Upper lobe of right lung (tissue), 1 donor: ENCODE results near the gene PLN. TPM values are rescaled to one million over a fixed set of nuclear protein-coding genes. Genes with fewer than 3 reads are reported as not detected.

Experiments
- ATAC-seq: fragments of 200-7000 bp; cut with Tn5 transposase; one replicate; pipeline ENCODE4 v1.9.1; 2020; ENCODE audit warnings: mild to moderate bottlenecking, moderate library complexity
- DNase-seq: peaks from one replicate; pipeline ENCODE4 v3.0.0-alpha.2; 2020
- H3K27ac ChIP-seq: fragments of 200-600 bp; one replicate; pipeline ENCODE4 v1.8.0; 2022
- H3K27me3 ChIP-seq: fragments of 200-600 bp; one replicate; pipeline ENCODE4 v1.8.0; 2022; ENCODE audit warnings: mild to moderate bottlenecking
- H3K36me3 ChIP-seq: fragments of 200-600 bp; one replicate; pipeline ENCODE4 v1.8.0; 2022
- H3K4me1 ChIP-seq: fragments of 200-600 bp; one replicate; pipeline ENCODE4 v1.8.0; 2022
- H3K4me3 ChIP-seq: fragments of 200-600 bp; one replicate; pipeline ENCODE4 v1.8.0; 2022; ENCODE audit warnings: mild to moderate bottlenecking
- H3K9me3 ChIP-seq: fragments of 200-600 bp; one replicate; pipeline ENCODE4 v1.8.0; 2022
- intact Hi-C: fragments of 100-400 bp; cut with DNase I; formaldehyde crosslinking; loops from one replicate; pipeline ENCODE4 v1.11.0; 2022
- total RNA-seq: library from RNA; stranded (reverse); fragmentation: NEBNext Ultra II Directional; extraction: Animal tissue kit (Norgen Biotek cat#: 25700); gene quantifications from one replicate; pipeline ENCODE4 v1.2.1, GENCODE V29; 2021
- TF ChIP-seq, protein P1 (sequence below): fragments of 200-600 bp; IDR thresholded peaks from one replicate; pipeline ENCODE4 v1.8.0; 2022; ENCODE audit warnings: antibody characterized with exemption
- donor health status: DM: no; HTN: yes; CAD: no; lungs with severe emphysema.

The PLN gene
- total RNA-seq, 1 donor from 2014 or later, result 5.8 TPM

DNA sequence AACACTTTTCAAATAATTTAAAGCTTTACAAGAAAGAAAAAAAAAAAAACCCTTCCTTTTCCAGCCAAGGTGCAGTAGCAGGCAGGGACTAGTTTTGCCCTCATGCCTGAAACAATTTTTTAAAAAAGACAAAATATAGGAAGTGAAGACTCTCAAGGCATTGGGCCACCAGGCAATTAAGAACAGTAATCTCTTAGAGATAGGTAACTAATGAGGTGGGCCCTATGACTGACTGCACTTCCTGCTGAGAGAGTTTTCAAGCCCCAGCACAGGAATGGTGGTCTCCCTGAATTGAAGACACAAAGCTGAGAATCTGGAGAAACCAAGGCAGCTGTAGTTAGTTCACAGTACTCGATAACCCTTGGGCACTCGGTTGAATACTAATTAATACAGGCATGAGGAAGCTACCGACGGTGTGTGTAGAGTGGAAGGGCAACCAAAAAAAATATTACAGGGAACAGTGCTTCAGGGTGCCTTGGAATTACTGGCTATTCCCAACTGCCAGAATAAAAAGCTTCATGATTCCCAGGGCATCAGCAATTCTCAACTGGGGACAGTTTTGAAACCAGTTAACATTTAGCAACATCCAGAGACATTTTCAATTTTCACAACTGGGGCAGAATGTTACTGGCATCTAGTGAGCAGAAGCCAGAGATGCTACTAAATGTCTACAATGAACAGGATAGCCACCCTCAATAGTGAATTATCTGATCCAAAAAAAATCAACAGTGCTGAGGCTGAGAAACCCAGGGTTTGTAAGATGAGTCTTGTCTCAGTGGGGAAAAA lies 36.0 kb upstream of the PLN start:
- TF ChIP-seq, protein P1, sequence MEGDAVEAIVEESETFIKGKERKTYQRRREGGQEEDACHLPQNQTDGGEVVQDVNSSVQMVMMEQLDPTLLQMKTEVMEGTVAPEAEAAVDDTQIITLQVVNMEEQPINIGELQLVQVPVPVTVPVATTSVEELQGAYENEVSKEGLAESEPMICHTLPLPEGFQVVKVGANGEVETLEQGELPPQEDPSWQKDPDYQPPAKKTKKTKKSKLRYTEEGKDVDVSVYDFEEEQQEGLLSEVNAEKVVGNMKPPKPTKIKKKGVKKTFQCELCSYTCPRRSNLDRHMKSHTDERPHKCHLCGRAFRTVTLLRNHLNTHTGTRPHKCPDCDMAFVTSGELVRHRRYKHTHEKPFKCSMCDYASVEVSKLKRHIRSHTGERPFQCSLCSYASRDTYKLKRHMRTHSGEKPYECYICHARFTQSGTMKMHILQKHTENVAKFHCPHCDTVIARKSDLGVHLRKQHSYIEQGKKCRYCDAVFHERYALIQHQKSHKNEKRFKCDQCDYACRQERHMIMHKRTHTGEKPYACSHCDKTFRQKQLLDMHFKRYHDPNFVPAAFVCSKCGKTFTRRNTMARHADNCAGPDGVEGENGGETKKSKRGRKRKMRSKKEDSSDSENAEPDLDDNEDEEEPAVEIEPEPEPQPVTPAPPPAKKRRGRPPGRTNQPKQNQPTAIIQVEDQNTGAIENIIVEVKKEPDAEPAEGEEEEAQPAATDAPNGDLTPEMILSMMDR, result no peak
- Histone ChIP-seq H3K36me3 (no peaks in the 10 kb centered on the region), H3K27ac (no peak overlapping the region), H3K4me1 (no peaks in the 10 kb centered on the region), H3K9me3 (no peaks in the 10 kb centered on the region), H3K27me3 (no peaks in the 10 kb centered on the region), H3K4me3 (no peak overlapping the region)
- intact Hi-C loops, result no loop called here
- DNase-seq (no peak), ATAC-seq (no peak)

DNA sequence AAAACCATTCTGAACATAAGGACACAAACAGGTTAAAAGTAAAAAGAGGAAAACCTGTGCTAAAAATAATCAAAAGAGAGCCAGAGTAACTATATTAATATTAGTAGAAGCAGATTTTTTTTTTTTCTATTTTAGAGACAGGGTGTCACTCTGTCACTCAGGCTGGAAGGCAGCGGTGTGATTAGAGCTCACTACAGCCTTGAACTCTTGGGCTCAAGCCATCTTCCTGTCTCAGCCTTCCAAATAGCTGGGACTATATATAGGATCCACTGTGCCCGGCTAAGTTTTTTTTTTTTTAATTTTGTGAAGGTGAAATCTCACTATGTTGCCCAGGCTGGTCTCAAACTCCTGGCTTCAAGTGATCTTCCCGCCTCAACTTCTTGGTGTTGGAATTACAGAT lies 33.4 kb upstream of the PLN start:
- H3K4me1 ChIP-seq, result no peaks in the 10 kb centered on the region
- H3K27me3 ChIP-seq, result no peaks in the 10 kb centered on the region
- H3K4me3 ChIP-seq, result no peak overlapping the region
- no peak for ATAC-seq
- no peaks in the 10 kb centered on the region for H3K36me3 ChIP-seq
- H3K27ac ChIP-seq, result no peak overlapping the region
- H3K9me3 ChIP-seq, result no peaks in the 10 kb centered on the region
- TF ChIP-seq, protein P1, result no peak
- no peak for DNase-seq
- intact Hi-C loops, result no loop called here

DNA sequence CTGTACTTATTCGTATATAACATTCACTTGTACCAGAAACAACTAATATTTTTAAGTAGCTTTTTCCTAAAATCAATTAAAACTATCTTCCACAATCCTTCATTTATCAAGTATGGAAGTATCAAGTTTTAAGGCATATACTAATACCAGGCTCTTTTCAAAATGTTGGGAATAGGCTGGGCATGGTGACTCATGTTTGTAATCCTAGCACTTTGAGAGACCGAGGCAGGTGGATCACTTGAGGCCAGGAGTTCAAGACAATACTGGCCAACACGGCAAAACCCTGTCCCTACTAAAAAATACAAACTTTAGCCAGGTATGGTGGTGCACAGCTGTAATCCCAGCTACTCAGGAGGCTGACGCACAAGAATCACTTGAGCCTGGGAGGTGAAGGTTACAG lies 25.7 kb upstream of the PLN start:
- H3K27ac ChIP-seq, result no peak overlapping the region
- no peak for DNase-seq
- no peaks in the 10 kb centered on the region for H3K4me1 ChIP-seq
- H3K4me3 ChIP-seq, result no peak overlapping the region
- intact Hi-C loops, result no loop called here
- no peak for ATAC-seq
- TF ChIP-seq, protein P1, result no peak
- no peaks in the 10 kb centered on the region for H3K27me3 ChIP-seq
- no peaks in the 10 kb centered on the region for H3K36me3 ChIP-seq
- no peaks in the 10 kb centered on the region for H3K9me3 ChIP-seq

DNA sequence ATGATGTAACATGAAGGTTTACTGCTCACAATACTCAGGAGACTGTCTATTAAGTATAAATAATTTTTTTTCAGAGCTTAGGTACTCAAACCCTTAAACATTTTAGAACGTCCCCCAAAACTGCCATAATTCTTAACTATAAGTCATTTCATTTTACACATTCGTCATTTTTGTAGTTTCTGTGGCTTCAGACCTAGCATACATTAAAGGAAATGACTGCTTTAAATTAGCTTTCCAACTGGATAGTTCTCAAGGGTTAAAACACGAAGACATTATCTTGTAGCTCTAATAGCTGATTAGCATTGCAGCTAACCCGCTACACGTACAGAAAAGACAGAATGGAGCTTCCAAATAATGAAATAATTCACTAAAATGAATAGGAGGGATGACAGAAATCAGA lies 24.9 kb upstream of the PLN start:
- Histone ChIP-seq H3K4me3 (no peak overlapping the region), H3K27ac (no peak overlapping the region), H3K36me3 (no peaks in the 10 kb centered on the region), H3K4me1 (no peaks in the 10 kb centered on the region), H3K9me3 (no peaks in the 10 kb centered on the region), H3K27me3 (no peaks in the 10 kb centered on the region)
- intact Hi-C loops, result no loop called here
- TF ChIP-seq, protein P1, result no peak
- ATAC-seq (no peak), DNase-seq (no peak)

DNA sequence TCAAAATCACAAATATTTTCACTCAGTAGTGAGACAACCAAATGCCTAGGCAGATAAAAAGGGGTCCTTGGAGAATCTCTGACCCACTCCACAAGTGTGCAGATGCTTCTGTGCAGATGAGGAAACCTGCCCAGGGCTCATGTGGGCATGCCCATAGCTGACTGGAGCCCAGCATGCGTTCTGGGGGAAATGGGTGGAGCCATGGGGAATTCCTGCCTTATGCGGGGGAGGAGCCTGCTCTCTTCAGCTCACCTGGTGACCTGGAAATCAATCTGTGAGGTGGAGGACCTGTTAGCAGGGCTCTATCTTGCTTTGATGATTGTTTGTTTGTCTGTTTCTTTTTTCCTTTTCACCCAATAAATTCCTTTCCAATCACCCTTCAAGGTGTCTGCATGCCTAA lies 23.4 kb upstream of the PLN start:
- TF ChIP-seq, protein P1, result no peak
- DNase-seq, result no peak
- Histone ChIP-seq H3K4me3 (no peak overlapping the region), H3K4me1 (no peaks in the 10 kb centered on the region), H3K27ac (no peak overlapping the region), H3K9me3 (no peaks in the 10 kb centered on the region), H3K27me3 (no peaks in the 10 kb centered on the region), H3K36me3 (no peaks in the 10 kb centered on the region)
- ATAC-seq, result no peak
- intact Hi-C loops, result no loop called here
